ENCODE data around the gene PPP6R3.

The PPP6R3 gene

DNA sequence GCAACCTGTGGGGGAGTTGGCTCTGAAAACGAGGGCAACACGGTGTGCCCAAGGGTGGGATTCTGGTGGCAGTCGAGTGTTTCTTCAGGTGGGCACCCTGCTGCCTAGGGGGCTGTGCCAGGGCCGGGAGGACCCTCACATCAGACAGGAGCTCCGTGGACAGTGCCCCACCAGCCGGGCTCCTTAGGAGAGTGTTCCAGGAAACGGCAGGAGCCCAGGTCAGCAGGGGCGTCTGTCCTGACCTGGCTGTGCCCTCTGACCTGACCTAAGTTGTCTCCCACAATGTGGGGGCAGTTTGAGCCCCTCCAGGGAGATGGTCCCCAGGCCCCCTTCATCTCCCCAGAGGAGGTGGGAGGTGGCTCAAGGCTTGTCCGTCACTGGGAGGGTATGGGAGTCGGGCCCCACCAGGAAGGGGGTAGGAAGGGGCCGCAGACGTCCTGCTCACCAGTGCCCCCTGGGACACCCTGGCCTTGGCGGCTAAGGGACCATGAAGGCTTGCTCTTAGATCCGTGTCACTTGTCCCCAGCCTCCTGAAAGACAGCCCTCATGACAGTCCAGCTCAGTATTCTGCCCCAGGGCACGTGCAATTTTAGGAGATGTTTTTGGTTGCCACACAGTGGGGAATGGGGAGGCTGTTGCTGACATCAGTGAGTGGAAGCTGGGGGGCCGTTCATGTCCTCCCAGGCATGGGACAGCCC, 191.6 kb downstream of the PPP6R3 start:
- no peak for DNase-seq (ENCODE audit: low read depth)

DNA sequence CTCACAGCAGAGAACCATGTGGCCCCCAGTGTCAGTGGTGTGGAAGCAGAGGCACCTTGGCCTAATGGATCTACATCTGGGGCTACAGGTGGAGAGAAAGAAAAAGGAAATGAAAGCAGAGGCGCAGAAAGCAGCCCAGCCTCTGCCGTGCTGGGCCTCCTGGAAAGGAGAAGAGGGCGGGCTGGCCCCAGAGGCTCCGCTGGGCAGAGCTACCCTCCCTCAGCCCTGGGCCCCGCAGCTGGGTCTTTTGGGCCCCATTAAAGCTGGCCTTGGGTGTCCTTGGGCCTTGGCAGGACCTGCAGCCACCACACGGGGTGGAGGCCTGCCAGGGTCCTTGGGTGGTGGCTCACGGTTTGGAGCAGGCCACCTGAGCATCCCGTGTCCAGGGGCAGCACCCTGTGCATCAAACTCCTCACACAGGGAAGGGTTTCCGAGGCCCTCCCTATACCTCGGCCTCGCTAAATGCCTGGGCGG, 192.2 kb downstream of the PPP6R3 start:
- DNase-seq (ENCODE audit: low read depth): no peak

DNA sequence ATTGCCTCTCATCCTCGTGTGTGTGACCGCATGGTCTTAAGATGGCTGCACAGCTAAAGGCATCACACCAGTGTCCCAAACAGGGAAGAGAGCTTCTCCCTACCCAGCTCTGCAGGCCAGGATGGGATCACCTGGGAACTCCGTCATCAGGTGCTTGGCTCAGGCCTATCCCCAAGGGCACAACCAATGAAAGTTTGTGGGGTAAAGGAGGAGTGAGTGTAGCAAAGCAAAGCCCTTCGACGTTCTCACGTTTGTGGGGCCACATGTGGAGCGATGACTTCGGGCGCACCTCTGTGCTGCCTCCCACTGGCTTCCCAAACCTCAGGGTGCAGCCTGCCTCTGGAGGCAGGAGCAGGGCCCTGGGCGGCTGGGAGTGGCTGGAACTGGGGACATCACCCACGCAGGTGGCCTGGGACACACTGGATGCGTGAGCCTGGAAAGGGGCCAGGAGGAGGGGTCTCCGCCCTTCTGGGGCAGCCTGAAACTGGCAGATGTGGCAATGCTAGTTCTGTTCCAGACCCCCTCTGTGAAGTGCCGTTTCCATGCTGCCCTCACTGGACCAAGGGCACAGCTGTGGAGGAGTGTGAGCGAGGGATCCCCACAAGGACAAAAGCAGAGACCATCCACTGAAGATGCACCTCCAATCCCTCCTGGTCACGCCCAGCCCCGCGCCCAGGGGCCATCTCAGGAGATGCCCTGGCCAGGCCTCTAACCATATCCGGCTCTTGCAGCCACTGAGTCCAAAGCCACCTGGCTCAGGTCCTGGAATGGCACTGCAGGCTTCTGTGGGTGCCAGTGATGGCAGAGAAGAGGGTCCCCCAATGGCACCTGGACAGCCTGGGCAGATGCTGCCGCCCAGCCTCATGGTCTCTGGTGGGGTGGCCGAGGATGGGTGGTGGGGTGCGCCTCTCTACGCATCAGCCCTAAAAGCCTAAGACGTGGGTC, 193.2 kb downstream of the PPP6R3 start:
- no peak for DNase-seq (ENCODE audit: low read depth)

GRCh38 chr11:68654978-68655377, 194.4 kb downstream of the PPP6R3 start:
- no peak for DNase-seq (ENCODE audit: low read depth)

GRCh38 chr11:68655406-68655805, 194.9 kb downstream of the PPP6R3 start:
- DNase-seq (ENCODE audit: low read depth): no peak

GRCh38 chr11:68655806-68656205, 195.3 kb downstream of the PPP6R3 start:
- DNase-seq (ENCODE audit: low read depth): no peak

- no peak for DNase-seq (ENCODE audit: low read depth)
Observed at GRCh38 chr11:68657021-68657780, 196.6 kb downstream of the PPP6R3 start.

GRCh38 chr11:68658097-68658496, 197.5 kb downstream of the PPP6R3 start:
- no peak for DNase-seq (ENCODE audit: low read depth)

GRCh38 chr11:68658661-68659060, 198.1 kb downstream of the PPP6R3 start:
- peak; percentile 53 for DNase-seq (ENCODE audit: low read depth)

GRCh38 chr11:68659158-68659921, 198.8 kb downstream of the PPP6R3 start:
- peak; percentile 92 for DNase-seq (ENCODE audit: low read depth)

DNA sequence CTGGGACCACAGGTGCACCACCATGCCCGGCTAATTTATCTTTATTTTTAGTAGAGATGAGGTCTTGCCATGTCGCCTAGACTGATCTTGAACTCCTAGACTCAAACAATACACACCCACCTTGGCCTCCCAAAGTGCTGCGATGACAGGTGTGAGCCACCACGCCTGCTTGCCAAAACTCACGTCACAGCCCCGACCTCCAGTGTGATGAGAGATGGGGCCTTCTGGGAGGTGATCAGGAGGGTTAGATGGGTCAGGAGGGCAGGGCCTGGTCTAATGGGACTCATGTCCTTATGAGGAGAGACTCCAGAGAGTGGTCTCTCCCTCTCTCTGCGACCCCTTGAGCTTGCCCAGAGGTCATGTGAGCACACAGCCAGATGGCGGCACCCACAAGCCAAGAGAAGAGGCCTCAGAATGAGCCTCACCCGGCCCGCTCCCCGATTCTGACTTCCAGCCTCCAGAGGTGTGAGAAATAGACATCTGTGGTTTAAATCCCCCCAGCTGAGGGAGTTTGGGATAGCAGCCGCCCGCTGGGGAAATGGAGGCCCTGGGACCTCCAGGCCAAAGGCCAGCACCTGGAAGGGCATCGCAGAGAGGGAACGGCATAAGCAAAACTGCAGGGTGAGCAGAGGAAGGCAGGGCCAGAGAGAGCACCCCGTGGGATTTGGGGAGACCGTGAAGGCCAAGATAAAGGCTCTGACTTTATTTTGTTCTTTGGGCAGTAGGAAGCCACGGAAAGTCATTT, 199.7 kb downstream of the PPP6R3 start:
- DNase-seq (ENCODE audit: low read depth): no peak

- DNase-seq (ENCODE audit: low read depth): no peak
Observed at GRCh38 chr11:68661014-68661413, 200.5 kb downstream of the PPP6R3 start.

GRCh38 chr11:68661697-68662603, 201.4 kb downstream of the PPP6R3 start:
- no peak for DNase-seq (ENCODE audit: low read depth)

GRCh38 chr11:68663482-68664010, 203.0 kb downstream of the PPP6R3 start:
- no peak for DNase-seq (ENCODE audit: low read depth)

- DNase-seq (ENCODE audit: low read depth): no peak
Observed at GRCh38 chr11:68664141-68664540, 203.6 kb downstream of the PPP6R3 start.

DNA sequence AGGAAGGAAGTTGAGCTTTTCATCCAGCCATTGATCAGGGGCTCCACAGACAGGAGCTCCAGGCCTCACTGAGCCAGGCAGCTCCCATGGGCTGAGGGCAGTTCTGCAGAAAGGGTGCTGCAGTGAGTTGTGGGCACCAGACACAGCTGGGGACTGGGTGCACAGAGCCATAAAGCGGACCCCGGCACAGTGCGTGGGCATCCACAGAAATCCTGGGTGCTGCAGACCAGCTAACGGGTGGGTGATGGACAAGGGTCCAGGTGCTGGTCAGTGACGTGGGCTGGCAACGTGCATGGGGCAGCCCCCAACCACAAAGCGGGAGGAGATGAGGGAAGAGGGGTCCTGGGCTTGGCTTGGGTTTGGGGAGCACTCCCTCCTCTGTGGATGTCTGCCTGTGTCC, 204.4 kb downstream of the PPP6R3 start:
- no peak for DNase-seq (ENCODE audit: low read depth)

Data from ELR (cell line).